RWPE2 (cell line): ENCODE measurements around the gene TNS4.

ENCODE experiments used
- ATAC-seq: fragments of 200-7000 bp; cut with Tn5 transposase; 3 replicates; pipeline ENCODE4 v1.9.1; 2021; ENCODE audit warnings: low read depth
- DNase-seq: peaks from one replicate; pipeline ENCODE4 v3.0.0-alpha.2; 2020; ENCODE audit warnings: low spot score
- H3K27ac ChIP-seq: fragments of 450-650 bp; 2 replicates; pipeline ENCODE4 v1.5.1; 2017; ENCODE audit warnings: mild to moderate bottlenecking; ENCODE audit not compliant: poor library complexity, severe bottlenecking
- H3K27me3 ChIP-seq: fragments of 250-450 bp; sonication (Bioruptor Pico); 2 replicates; pipeline ENCODE4 v1.5.1; 2021; ENCODE audit warnings: mild to moderate bottlenecking, moderate library complexity; ENCODE audit not compliant: insufficient read depth, poor library complexity, severe bottlenecking
- H3K36me3 ChIP-seq: fragments of 250-450 bp; sonication (Bioruptor Pico); 2 replicates; pipeline ENCODE4 v1.5.1; 2020; ENCODE audit warnings: low read depth, mild to moderate bottlenecking, moderate library complexity
- H3K4me1 ChIP-seq: fragments of 250-450 bp; sonication (Bioruptor Pico); 2 replicates; pipeline ENCODE4 v1.5.1; 2021; ENCODE audit warnings: mild to moderate bottlenecking, moderate library complexity; ENCODE audit not compliant: insufficient read depth, poor library complexity, severe bottlenecking
- H3K4me3 ChIP-seq: fragments of 250-450 bp; sonication (Bioruptor Pico); 2 replicates; pipeline ENCODE4 v1.5.1; 2021; ENCODE audit warnings: mild to moderate bottlenecking, moderate library complexity; ENCODE audit not compliant: severe bottlenecking
- H3K9me3 ChIP-seq: fragments of 250-450 bp; sonication (Bioruptor Pico); 2 replicates; pipeline ENCODE4 v1.5.1; 2021; ENCODE audit warnings: mild to moderate bottlenecking, moderate library complexity; ENCODE audit not compliant: severe bottlenecking
- TF ChIP-seq, protein P1 (sequence below): fragments of 450-650 bp; IDR thresholded peaks from one replicate; pipeline ENCODE4 v1.5.1; 2017; ENCODE audit warnings: mild to moderate bottlenecking, moderate library complexity; ENCODE audit not compliant: poor library complexity, severe bottlenecking

Gene TNS4

GRCh38 chr17:40461732-40462342 lies 39.6 kb downstream of the TNS4 start:
- TF ChIP-seq, protein P1, sequence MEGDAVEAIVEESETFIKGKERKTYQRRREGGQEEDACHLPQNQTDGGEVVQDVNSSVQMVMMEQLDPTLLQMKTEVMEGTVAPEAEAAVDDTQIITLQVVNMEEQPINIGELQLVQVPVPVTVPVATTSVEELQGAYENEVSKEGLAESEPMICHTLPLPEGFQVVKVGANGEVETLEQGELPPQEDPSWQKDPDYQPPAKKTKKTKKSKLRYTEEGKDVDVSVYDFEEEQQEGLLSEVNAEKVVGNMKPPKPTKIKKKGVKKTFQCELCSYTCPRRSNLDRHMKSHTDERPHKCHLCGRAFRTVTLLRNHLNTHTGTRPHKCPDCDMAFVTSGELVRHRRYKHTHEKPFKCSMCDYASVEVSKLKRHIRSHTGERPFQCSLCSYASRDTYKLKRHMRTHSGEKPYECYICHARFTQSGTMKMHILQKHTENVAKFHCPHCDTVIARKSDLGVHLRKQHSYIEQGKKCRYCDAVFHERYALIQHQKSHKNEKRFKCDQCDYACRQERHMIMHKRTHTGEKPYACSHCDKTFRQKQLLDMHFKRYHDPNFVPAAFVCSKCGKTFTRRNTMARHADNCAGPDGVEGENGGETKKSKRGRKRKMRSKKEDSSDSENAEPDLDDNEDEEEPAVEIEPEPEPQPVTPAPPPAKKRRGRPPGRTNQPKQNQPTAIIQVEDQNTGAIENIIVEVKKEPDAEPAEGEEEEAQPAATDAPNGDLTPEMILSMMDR, result no peak
- ATAC-seq (no peak), DNase-seq (no peak)
- Histone ChIP-seq H3K36me3 (no peaks in the 10 kb centered on the region), H3K27me3 (no peaks in the 10 kb centered on the region), H3K27ac (no peak overlapping the region), H3K4me1 (no peaks in the 10 kb centered on the region), H3K4me3 (no peak overlapping the region), H3K9me3 (no peaks in the 10 kb centered on the region)

- Histone ChIP-seq H3K9me3 (no peaks in the 10 kb centered on the region), H3K4me3 (no peak overlapping the region), H3K4me1 (no peaks in the 10 kb centered on the region), H3K27me3 (no peaks in the 10 kb centered on the region), H3K36me3 (no peaks in the 10 kb centered on the region), H3K27ac (no peak overlapping the region)
- TF ChIP-seq, protein P1, result no peak
- ATAC-seq, result no peak
- no peak for DNase-seq
Measured at GRCh38 chr17:40460968-40461731, 40.3 kb downstream of the TNS4 start.

- TF ChIP-seq, protein P1, result no peak
- DNase-seq (no peak), ATAC-seq (no peak)
- Histone ChIP-seq H3K4me3 (no peak overlapping the region), H3K9me3 (no peaks in the 10 kb centered on the region), H3K4me1 (no peaks in the 10 kb centered on the region), H3K36me3 (no peaks in the 10 kb centered on the region), H3K27me3 (no peaks in the 10 kb centered on the region), H3K27ac (no peak overlapping the region)
Measured at GRCh38 chr17:40460604-40460967, 40.8 kb downstream of the TNS4 start.

GRCh38 chr17:40459636-40460603 lies 41.5 kb downstream of the TNS4 start:
- no peak overlapping the region for H3K27ac ChIP-seq
- H3K36me3 ChIP-seq, result no peaks in the 10 kb centered on the region
- ATAC-seq (no peak), DNase-seq (no peak)
- no peak overlapping the region for H3K4me3 ChIP-seq
- no peaks in the 10 kb centered on the region for H3K9me3 ChIP-seq
- no peaks in the 10 kb centered on the region for H3K4me1 ChIP-seq
- TF ChIP-seq, protein P1, result no peak
- H3K27me3 ChIP-seq, result no peaks in the 10 kb centered on the region
